ENCODE data around the gene NLGN1. TPM values are rescaled to one million over a fixed set of nuclear protein-coding genes. Genes with fewer than 3 reads are reported as not detected.

Gene NLGN1
- total and polyA plus RNA-seq, 2 of the 8 experiments (the other 6 are each of a cell fraction or from before 2014, with no cell fraction given) = 7.8 to 14.8 TPM

DNA sequence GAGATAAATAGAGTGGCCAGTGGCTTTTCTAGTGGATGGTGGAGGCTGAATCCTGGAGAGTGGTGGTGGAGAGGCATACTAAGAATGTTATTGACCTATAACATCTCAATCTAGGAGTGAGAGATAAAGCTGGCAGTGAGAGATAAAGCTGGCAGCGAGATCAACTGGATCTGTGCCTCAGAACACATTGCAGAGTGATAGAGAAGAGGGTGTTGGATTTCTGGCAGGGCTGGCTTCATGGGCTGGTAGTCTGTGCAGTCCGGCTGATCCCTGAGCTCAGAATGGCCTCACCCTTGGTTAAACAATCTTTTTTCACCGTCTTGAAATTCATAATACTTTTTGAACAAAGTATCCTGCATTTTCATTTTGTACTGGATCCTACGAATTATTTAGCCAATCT, 221.2 kb downstream of the NLGN1 start (continued):
- no peak for TF ChIP-seq CHD7 (IDR thresholded peaks at IDR 0.05; ENCODE audit: insufficient replicate concordance, low read length)
- TF ChIP-seq, protein P1, sequence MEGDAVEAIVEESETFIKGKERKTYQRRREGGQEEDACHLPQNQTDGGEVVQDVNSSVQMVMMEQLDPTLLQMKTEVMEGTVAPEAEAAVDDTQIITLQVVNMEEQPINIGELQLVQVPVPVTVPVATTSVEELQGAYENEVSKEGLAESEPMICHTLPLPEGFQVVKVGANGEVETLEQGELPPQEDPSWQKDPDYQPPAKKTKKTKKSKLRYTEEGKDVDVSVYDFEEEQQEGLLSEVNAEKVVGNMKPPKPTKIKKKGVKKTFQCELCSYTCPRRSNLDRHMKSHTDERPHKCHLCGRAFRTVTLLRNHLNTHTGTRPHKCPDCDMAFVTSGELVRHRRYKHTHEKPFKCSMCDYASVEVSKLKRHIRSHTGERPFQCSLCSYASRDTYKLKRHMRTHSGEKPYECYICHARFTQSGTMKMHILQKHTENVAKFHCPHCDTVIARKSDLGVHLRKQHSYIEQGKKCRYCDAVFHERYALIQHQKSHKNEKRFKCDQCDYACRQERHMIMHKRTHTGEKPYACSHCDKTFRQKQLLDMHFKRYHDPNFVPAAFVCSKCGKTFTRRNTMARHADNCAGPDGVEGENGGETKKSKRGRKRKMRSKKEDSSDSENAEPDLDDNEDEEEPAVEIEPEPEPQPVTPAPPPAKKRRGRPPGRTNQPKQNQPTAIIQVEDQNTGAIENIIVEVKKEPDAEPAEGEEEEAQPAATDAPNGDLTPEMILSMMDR (IDR thresholded peaks at IDR 0.05; ENCODE audit: control extremely low read depth in 1 of 3, insufficient read depth in 1 of 3, low read depth in 1 of 3, low read length in 3 of 3) = no peak
